Measurements from ENCODE around the gene RECQL.

- TF ChIP-seq POLR2A (IDR thresholded peaks at IDR 0.05): no peak
- TF ChIP-seq CTCF (IDR thresholded peaks at IDR 0.05): no peak
Measured at GRCh38 chr12:21472197-21472823, 29.1 kb downstream of the RECQL start.

All from Peyer's patch (tissue), 4 donors.